DMS153 (cell line): Measurements from ENCODE around the gene OR10V1.

Experiments
- DNase-seq: peaks from one replicate; lab custom pipeline; 2025; lab: John Stamatoyannopoulos, UW

Gene OR10V1

DNA sequence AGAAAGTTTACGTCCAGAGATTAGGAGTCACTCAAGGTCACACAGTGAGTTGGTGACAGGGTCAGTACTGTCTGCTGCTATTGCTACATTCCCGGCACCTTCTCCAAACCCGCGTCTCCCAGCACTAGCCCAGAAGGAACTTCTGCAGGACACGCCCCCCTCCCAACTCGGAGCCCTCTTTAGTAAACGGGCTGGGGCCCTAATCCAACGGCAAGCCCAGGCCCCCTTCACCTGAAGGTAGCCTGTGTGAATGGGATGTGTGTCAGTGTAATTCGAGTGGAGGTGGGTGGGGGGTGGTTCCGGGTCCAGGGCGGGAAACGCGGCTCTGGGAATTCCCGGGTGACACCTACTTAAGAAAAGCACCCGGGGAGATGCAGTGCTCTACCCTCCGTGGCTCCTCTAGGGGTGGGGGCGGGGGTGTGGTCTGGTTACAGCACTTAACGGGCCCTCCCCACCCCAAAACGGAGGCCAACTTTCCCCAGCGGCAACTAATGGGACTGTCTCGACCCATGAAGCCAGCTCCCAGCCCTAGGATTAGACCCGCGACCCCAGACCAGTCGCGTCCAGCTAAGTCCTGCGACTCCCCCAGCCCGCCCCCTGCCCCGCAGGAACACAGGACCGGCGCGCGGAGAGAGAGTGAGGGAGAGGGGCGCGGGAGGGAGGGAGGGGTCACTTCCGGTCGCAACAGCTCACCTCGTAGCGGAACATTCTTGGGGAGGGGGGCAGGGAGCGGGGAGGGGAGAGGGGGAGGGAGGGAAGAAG lies 45.3 kb downstream of the OR10V1 start:
- DNase-seq = no peak

DNA sequence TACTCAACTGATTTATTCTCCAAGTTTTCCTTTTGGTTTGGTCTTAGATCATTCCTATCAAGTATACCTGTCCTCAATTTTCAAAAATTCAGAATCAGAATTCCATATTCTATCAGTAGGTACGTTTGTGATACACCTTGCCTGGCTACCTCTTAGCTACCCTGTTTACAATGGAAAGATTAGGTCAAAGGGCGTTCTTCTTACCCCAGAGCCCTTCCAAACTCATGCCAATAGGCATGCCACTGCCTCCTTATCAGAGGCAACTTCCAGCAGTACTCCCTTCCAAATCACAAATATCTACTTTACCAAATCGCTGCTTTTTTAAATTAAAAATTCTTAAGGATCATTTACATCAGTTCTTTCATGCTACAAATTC lies 45.8 kb downstream of the OR10V1 start:
- DNase-seq = no peak

DNA sequence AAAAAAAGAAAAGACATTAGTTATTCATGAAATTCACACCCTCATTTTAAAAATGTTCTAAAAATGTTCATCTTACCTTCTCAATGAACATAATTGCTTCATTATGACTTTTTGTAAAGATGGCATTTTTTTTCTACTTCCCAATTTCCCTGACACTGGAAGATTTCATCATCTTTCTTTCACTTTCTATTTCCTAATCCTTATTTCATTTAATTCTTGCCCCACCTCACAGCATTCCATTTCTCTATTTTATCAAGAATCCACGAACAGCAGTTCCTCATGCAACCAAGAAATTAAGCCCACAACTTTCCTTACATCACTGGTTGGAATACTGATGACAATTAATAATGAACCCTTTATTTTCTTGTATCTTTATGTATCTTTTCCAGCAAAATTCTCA lies 46.7 kb downstream of the OR10V1 start:
- no peak for DNase-seq
